Lower leg skin (tissue), 4 donors: Measurements from ENCODE around the gene CDH15. TPM values are rescaled to one million over a fixed set of nuclear protein-coding genes. Genes with fewer than 3 reads are reported as not detected.

Experiments used
- DNase-seq, 2 donors: peaks; one replicate each; pipeline ENCODE4 v3.0.0-alpha.2; 2019; ENCODE audit warnings: low spot score in 2 of 2
- H3K4me3 ChIP-seq: fragments of 200-600 bp; sonication (generic); 2 replicates; pipeline ENCODE4 v1.5.1; 2017; ENCODE audit warnings: mild to moderate bottlenecking, low read depth; ENCODE audit not compliant: poor library complexity, severe bottlenecking
- CTCF ChIP-seq, 3 donors: fragments of 450-650 bp; IDR thresholded peaks; one replicate each; pipeline ENCODE4 v1.5.1; 2016; ENCODE audit warnings: antibody characterized with exemption in 3 of 3, mild to moderate bottlenecking in 3 of 3, moderate library complexity in 2 of 3
- POLR2A ChIP-seq, 2 donors: fragments of 450-650 bp; IDR thresholded peaks; one replicate each; pipeline ENCODE4 v1.6.1; 2016 to 2017; ENCODE audit warnings: antibody characterized with exemption in 2 of 2, mild to moderate bottlenecking in 1 of 2, moderate library complexity in 1 of 2
- WGBS, 2 donors: methylation state at CpG; one replicate each; pipeline ENCODE4 v1.1.5; 2018; 5-methylcytosine and 5-hydroxymethylcytosine counted together
- intact Hi-C: fragments of 100-400 bp; cut with DNase I; formaldehyde crosslinking; loops from one replicate; pipeline ENCODE4 v1.15.0; 2023; ENCODE audit warnings: low total_unique reads
- total RNA-seq, 4 donors: library from RNA; depleted of rRNA; stranded (reverse); fragments of >200 nt; gene quantifications; one replicate each; pipeline ENCODE4 v1.1.0, GENCODE V29; 2016

CDH15 gene
- total RNA-seq, 4 donors from 2014 or later = not detected

- no peak overlapping the region for H3K4me3 ChIP-seq
- DNase-seq = no peak
- no peak for TF ChIP-seq POLR2A (IDR thresholded peaks at IDR 0.05)
- no peak for TF ChIP-seq CTCF (IDR thresholded peaks at IDR 0.05)
- WGBS, 2 donors = 55 to 60% methylated on average over 11 to 15 of the region's 15 CpGs
- intact Hi-C loops = loop anchor here (5.0 kb wide), 1 partner anchor 464 kb away; no protein-coding TSS in a partner anchor
These were observed 39.5 kb downstream of the CDH15 start for GRCh38 chr16:89210904-89211515.

GRCh38 chr16:89216315-89217137 is 45.0 kb downstream of the CDH15 start:
- intact Hi-C loops = no loop called here

GRCh38 chr16:89217138-89217387 is 45.5 kb downstream of the CDH15 start:
- WGBS, 2 donors = 0 to 2% methylated on average over 11 of the region's 11 CpGs
- TF ChIP-seq CTCF (IDR thresholded peaks at IDR 0.05) (no peak), POLR2A (IDR thresholded peaks at IDR 0.05) (no peak)
- peak overlapping the region; percentile 66 for H3K4me3 ChIP-seq
- no peak for DNase-seq
- intact Hi-C loops = no loop called here

More at GRCh38 chr16:89216315-89217137, 45.0 kb downstream of the CDH15 start:
- TF ChIP-seq POLR2A (IDR thresholded peaks at IDR 0.05) (no peak), CTCF (IDR thresholded peaks at IDR 0.05) (peak in 1 of 3 donors; percentile 20)
- peak; percentile 80 to 95 for DNase-seq
- peak overlapping the region; percentile 66 for H3K4me3 ChIP-seq
- WGBS, 2 donors = 2% methylated on average over 25 of the region's 25 CpGs

- intact Hi-C loops = no loop called here
- TF ChIP-seq POLR2A (IDR thresholded peaks at IDR 0.05) (no peak), CTCF (IDR thresholded peaks at IDR 0.05) (no peak)
- H3K4me3 ChIP-seq = peak within 1 kb of the TSS; percentile 66
- 0 to 1% methylated on average over 43 to 89 of the region's 91 CpGs for WGBS, 2 donors
- peak; percentile 74 to 96 for DNase-seq
These were observed 46.0 kb downstream of the CDH15 start, which contains the start of gene ZNF778 for GRCh38 chr16:89217388-89218191. Gene ZNF778, plus strand, starts transcription at chr16:89217703. Its CDS starts 3,425 bp downstream, at chr16:89221128.

GRCh38 chr16:89219365-89219764 is 47.8 kb downstream of the CDH15 start:
- DNase-seq = no peak
- no peak for TF ChIP-seq POLR2A (IDR thresholded peaks at IDR 0.05)
- no peak for TF ChIP-seq CTCF (IDR thresholded peaks at IDR 0.05)
- no peak overlapping the region for H3K4me3 ChIP-seq
- 72 to 74% methylated on average over 5 of the region's 5 CpGs for WGBS, 2 donors
- intact Hi-C loops = no loop called here
